Measurements from ENCODE around the gene DDA1. TPM values are rescaled to one million over a fixed set of nuclear protein-coding genes. Genes with fewer than 3 reads are reported as not detected.

DDA1 gene
- 85.0 and 87.9 TPM in 2 replicates for total RNA-seq (2014; rRNA removed)
- Bru-seq, nascent RNA: percentile 79 among the genes with signal in this experiment
- percentile 96 among the genes with signal in this experiment for BruChase-seq, experiment 1, labeled RNA remaining after a 6-hour chase
- percentile 92 among the genes with signal in this experiment for BruChase-seq, experiment 2, labeled RNA remaining after a 2-hour chase
- long read RNA-seq, full-length matches to known transcripts: 51 of 140 reads
- long read RNA-seq, partial matches to known transcripts: 1 of 140 reads
- long read RNA-seq, other reads (novel, unspliced or antisense): 88 of 140 reads

DNA sequence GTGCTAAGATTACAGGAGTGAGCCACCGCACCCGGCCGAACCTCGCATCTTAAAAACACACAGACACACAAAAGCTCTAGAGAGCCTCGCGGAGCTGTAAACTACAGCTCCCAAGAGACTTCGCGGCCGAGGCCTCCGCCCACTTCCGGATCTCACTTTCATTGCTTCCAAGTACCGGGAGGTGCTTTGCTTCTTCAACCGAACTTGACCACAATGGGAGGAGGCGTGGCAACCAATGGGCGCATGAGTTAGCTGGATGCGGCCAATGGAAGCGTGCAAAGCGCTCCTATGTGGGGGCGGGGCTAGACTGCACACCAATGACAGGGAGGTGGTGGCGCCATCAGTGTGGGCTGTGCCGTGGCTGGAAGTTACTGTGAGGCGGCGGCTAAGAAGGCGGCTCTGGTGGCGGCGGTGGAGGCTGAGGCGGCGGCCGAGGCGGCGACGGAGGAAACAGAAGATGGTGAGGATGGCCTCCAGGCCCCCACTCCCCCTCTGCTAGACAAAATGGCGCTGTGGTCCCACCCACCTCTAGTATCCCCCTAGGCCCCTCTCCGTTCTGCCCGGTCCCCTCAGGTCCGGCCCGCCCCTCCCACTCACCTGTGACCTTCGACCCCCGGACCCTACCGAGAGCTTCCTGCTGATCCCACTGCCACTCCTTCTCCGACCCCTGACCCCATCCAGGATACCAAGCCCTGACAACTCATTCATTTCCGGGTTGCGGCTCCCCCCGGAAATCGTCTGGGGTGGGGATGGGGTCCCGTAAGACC, at the start of gene DDA1:
Gene DDA1, plus strand, starts transcription at position 366 of the 767 bp plus-strand sequence. Its CDS starts 92 bp downstream, at position 458.
- POLR2A ChIA-PET (ENCODE audit: unreplicated experiment): interaction anchor here (0.5 to 1.4 kb wide), 5 partner anchors 8 to 1013 kb away, joined by 3 to 13 read pairs (median 7); partner anchors contain the start of gene LSM4
- Histone ChIP-seq H3K4me3 (ENCODE audit: low read length) (peak within 1 kb of the TSS; percentile 94), H3K9me3 (ENCODE audit: low read length) (no peaks in the 10 kb centered on the region), H4K20me1 (ENCODE audit: low read length) (no peaks in the 10 kb centered on the region), H3K27ac (ENCODE audit: low read length) (peak within 1 kb of the TSS; percentile 60), H3K36me3 (ENCODE audit: low read depth, low read length) (peaks cover 8% of the 10 kb centered on the region; the same call in 1 of the 2 replicates), H3F3A (ENCODE audit: low read length, unreplicated experiment) (no peaks in the 10 kb centered on the region), H3K9me2 (replicated peaks; ENCODE audit: low read length) (no peaks in the 10 kb centered on the region), H3K79me2 (ENCODE audit: low read length) (peaks cover 69% of the 10 kb centered on the region), H3K4me2 (ENCODE audit: low read length) (peak within 1 kb of the TSS; percentile 87), H3K27me3 (ENCODE audit: low read length) (no peaks in the 10 kb centered on the region), H3K9ac (ENCODE audit: low read length) (peak within 1 kb of the TSS; percentile 92), H2AFZ (ENCODE audit: low read length) (peak within 1 kb of the TSS; percentile 56), H3K4me1 (ENCODE audit: insufficient read depth, low read length) (peaks cover 35% of the 10 kb centered on the region)
- intact Hi-C loops (cut with micrococcal nuclease): loop anchor here (1.0 to 2.0 kb wide), 2 partner anchors 25 to 43 kb away; partner anchors contain the start of genes ANO8 and BABAM1
- ATAC-seq: peak; percentile 75
- TSS peak; percentile 57 for BruUV-seq (replicated peaks)
- CTCF ChIA-PET: interaction anchor here (1.0 kb wide), 2 partner anchors 8 to 27 kb away, joined by 3 to 4 read pairs; no protein-coding TSS in a partner anchor
- peak; percentile 100 for DNase-seq
- TF ChIP-seq EZH2 (IDR thresholded peaks at IDR 0.05; ENCODE audit: low read length, unreplicated experiment) (no peak), EZH2phosphoT487 (IDR thresholded peaks at IDR 0.05; ENCODE audit: borderline replicate concordance, low read length) (no peak)
- TF ChIP-seq, protein P1, sequence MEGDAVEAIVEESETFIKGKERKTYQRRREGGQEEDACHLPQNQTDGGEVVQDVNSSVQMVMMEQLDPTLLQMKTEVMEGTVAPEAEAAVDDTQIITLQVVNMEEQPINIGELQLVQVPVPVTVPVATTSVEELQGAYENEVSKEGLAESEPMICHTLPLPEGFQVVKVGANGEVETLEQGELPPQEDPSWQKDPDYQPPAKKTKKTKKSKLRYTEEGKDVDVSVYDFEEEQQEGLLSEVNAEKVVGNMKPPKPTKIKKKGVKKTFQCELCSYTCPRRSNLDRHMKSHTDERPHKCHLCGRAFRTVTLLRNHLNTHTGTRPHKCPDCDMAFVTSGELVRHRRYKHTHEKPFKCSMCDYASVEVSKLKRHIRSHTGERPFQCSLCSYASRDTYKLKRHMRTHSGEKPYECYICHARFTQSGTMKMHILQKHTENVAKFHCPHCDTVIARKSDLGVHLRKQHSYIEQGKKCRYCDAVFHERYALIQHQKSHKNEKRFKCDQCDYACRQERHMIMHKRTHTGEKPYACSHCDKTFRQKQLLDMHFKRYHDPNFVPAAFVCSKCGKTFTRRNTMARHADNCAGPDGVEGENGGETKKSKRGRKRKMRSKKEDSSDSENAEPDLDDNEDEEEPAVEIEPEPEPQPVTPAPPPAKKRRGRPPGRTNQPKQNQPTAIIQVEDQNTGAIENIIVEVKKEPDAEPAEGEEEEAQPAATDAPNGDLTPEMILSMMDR (conservative IDR thresholded peaks at IDR 0.05; ENCODE audit: low read depth, low read length): no peak

DNA sequence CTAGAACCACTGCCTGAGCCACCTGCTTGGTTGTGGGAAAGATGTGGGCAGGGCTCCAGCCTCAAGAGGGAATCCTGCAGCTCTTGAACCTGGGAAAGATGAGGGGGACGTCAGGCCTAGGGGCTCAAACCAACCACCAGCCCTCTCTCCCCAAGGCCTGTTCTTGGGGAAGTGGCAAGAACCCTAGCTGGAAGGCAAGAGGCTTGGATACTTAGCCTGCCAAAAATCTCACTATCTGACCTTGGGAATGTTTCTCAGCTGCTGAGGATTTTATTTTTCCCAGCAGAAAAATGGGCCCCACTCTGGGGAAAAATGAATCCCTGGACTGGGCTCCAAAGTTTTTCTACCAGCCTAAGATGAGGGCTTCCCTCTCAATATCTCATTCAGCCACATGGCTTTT, 49.4 kb upstream of the DDA1 start:
- H3K36me3 ChIP-seq (ENCODE audit: low read depth, low read length): no peaks in the 10 kb centered on the region
- ATAC-seq: no peak
- H3K9me3 ChIP-seq (ENCODE audit: low read length): 0 out of 2 replicates have a peak, but pooled peaks cover 5% of the 10 kb centered on the region
- TF ChIP-seq, protein P1 (conservative IDR thresholded peaks at IDR 0.05; ENCODE audit: low read depth, low read length): no peak
- TF ChIP-seq EZH2phosphoT487 (IDR thresholded peaks at IDR 0.05; ENCODE audit: borderline replicate concordance, low read length): no peak
- no peak for TF ChIP-seq EZH2 (IDR thresholded peaks at IDR 0.05; ENCODE audit: low read length, unreplicated experiment)
- no peaks in the 10 kb centered on the region for H4K20me1 ChIP-seq (ENCODE audit: low read length)
- H3K9me2 ChIP-seq (replicated peaks; ENCODE audit: low read length): no peaks in the 10 kb centered on the region
- BruUV-seq (replicated peaks): no TSS peak
- no peak for DNase-seq
- H3F3A ChIP-seq (ENCODE audit: low read length, unreplicated experiment): no peaks in the 10 kb centered on the region
- H3K27ac ChIP-seq (ENCODE audit: low read length): no peak overlapping the region
- no peak overlapping the region for H3K9ac ChIP-seq (ENCODE audit: low read length)
- no peak overlapping the region for H3K4me2 ChIP-seq (ENCODE audit: low read length)
- H3K4me1 ChIP-seq (ENCODE audit: insufficient read depth, low read length): no peaks in the 10 kb centered on the region
- ChIA-PET CTCF (interaction anchor here (0.6 to 0.9 kb wide), 2 partner anchors 11 to 45 kb away, joined by 3 to 4 read pairs; partner anchors contain the start of gene MRPL34), POLR2A (ENCODE audit: unreplicated experiment) (no interaction called here)
- H2AFZ ChIP-seq (ENCODE audit: low read length): no peak overlapping the region
- H3K79me2 ChIP-seq (ENCODE audit: low read length): no peaks in the 10 kb centered on the region
- H3K27me3 ChIP-seq (ENCODE audit: low read length): no peaks in the 10 kb centered on the region
- intact Hi-C loops (cut with micrococcal nuclease): no loop called here
- H3K4me3 ChIP-seq (ENCODE audit: low read length): no peak overlapping the region
